HG02798 (cell line): ENCODE data around the gene CMTR2.

ENCODE experiments used
- ATAC-seq: cut with Tn5 transposase; IDR thresholded peaks from one replicate; pipeline ENCODE4 v1.9.1; 2021; ENCODE audit warnings: mild to moderate bottlenecking; ENCODE audit not compliant: unreplicated experiment, poor library complexity

Gene CMTR2

DNA sequence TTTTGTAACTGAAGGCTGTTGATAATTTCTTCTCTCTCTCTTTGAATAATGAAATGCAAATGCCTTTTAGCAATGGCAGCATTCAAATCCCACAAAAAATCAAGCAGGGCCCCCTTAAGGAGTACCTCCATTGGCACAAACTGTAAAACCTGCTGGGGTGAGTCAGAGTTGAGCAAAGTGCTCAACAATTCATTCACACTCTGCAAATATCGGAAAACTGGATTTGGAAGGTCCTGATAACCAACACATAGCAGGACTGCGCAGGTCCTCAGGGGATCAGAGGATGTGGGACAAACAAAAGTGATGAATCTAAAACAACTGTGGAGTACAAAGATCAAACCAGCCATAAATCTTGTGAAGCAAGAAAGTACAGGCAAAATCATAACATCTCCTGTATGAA is 5.6 kb downstream of the CMTR2 start:
- no peak for ATAC-seq

DNA sequence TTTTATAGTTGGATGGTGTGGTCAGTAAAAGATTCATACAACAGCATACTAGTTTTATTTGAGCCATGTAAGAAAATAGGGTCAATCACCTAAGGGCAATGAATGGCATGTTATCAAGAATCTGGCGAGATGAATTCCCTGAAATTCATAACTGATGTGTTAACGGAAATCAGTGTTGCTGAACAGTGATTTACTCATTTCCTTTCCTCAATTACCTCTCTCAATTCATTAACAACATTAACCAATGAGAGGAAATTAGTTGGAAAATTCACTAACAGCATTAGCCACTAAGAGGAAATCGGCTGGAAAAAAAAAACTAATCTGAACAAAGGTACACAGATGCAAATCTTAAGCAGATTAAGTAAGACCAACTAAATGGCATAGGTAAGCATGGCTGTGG is 6.3 kb downstream of the CMTR2 start:
- no peak for ATAC-seq

DNA sequence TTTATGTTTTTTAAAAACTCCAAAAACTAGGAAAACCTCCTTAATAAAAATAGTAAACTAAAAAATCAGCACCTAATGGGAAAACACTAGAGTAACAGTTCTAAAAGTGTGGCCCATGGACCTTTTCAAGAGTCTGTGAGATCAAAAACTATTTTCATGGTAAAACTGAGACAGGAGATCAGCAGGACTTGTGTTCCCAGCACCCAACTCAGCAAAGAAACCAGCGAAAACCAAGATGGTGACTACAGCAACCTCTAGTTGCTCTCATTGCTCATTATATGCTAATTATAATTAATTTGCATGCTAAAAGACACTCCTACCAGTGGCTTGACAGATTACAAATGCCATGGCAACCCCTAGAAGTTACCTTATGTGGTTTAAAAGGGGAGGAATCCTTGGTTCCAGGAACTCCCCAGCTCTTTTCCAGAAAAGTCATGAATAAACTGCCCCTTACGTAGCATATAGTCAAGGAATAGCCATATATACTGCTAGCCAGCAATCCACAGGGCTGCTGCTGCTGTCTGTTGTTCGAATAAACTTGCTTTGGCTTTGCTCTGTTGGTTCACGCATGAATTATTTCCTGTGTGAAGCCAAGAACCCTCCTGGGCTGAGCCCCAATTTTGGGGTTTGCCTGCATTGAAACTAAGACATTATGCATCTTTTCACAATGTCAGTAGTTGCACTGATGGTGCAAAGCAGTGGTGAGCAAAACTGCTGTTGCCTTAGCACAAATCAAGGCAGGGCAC is 12.4 kb downstream of the CMTR2 start:
- ATAC-seq, result no peak

DNA sequence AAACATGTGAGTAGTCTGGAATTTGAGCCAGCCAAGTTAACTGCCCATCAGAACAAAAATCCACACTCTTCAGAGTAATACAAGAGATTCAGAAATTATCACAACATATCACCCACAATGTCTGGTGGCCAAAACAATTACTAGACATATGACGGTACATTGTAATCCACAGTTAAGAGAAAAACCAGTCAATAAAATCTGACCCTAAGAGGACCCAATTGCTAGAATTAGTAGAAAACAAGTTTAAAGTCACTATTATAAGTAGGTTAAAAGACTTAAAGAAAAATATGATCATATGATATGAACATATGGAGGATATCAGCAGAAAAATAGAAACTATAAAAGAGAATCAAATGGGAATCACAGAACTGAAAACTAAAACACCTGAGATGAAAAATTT is 15.8 kb downstream of the CMTR2 start:
- ATAC-seq, result no peak

DNA sequence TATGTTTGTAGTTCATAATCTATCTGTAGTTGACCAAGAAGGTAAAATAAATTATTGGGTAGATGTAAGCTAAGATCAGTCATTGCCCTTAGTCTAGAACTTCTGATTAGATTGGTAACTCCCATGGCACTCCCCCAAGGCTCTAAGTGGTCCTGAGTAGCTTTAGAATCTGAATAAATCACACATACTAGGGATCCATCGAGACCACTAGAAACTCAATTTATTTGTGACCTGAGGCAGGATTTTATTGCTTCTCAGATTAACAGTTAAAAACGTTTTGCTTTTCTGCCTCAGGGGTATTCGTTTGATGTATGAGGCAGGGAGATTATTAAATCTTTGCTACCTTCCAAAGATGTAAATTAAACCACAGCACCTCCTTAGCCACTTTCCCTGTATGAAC is 24.9 kb downstream of the CMTR2 start:
- no peak for ATAC-seq

DNA sequence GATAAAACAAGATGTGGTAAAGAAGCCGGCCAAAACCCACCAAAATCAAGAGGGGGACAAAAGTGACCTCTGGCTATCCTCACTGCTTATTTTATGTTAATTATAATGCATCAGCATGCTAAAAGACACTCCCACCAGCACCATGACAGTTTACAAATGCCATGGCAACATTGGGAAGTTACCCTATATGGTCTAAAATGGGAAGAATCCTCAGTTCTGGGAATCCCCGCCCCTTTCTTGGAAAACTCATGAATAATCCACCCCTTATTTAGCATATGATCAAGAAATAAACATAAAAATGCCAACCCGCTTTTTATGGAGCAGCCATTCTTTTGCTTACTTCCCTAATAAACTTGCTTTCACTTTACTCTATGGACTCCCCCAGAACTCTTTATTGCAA is 25.6 kb downstream of the CMTR2 start:
- no peak for ATAC-seq

DNA sequence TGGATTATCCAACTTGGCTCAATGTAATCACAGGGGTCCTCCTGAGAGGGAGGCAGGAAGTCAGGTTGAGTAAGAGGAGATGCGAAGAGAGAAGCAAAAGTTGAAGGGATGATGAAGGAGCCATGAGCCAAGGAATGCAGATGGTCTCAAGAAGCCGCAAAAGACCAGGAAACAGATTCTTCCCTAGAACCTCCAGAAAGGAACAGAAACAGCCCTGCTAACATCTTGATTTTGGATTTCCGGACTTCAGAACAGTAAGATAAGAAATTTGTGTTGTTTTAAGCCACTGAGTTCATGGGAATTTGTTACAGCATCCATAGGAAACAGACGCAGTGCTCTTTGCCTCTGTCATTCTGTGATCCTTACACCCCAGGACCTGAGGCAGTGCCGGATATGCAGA is 26.8 kb downstream of the CMTR2 start:
- no peak for ATAC-seq

DNA sequence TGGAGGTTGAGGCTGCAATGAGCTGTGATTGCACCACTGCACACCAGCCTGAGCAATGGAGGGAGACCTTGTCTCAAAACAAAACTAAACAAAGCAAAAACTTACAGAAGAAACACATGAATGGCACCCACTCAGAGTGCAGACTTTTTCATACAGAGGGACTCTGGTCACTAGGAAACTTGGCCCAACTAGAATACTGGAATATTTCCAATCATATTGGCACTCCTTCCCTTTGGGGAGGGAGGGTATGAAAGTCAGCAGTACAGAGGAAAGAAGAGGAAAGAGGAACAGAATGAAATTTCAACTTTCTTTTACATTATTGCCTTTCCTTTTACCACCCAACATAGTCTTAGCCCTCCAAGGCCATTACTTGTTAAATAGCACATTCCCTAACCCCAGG is 28.2 kb downstream of the CMTR2 start:
- no peak for ATAC-seq

DNA sequence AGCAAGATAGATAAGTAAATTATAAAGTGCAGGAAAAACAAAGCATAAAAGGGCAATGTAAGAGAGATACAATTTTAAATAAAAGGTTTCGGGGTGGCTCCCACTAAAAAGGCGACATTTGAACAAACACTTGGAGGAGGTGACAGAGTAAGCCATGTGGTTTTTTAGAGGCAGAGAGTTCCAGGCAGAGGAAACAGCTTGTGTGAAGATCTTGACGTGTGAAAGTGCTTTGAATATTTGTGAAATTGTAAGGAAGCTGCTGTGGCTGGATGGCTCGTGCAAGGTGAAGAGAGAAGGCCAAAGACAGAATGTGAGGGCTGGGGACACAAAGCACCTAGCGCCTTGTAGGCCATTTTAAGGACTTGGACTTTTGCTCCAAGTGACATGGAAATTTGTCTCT is 30.1 kb downstream of the CMTR2 start:
- no peak for ATAC-seq

DNA sequence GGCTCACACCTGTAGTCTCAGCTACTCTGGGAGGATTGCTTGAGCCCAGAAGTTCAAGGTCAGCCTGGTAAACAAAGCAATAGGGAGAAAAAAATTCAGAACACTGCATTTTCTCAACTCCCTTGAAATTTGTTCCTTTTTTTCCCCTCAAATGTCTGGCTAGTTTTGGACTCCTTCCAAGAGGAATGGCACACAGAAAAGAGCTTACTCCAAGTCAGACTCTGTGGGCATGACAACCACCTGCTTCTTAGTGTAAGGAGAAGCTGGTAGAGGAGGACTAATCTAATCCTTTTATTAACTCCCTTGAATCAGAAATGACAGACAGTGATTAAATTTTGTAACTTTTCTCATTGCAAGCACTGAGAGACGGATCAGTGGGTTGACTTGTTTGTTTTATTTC is 30.8 kb downstream of the CMTR2 start:
- ATAC-seq, result no peak

DNA sequence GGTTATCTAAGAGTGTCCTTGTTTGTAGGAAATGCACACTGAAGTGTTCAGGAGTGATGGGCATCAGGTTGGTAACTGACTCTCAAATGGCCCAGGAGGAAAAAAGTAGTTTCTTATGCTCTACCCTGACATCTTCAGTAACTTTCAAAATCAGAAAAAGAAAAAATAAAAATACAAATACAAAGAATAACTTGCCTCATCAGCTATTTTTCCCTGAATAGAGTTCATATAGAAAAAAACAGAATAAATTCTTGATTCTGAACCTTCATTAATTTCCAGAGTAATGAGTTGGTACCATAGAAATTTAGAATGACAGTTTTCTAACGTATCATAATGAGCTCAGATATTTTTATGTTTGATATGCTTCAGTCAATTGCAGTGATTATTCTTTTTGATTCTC is 31.4 kb downstream of the CMTR2 start:
- no peak for ATAC-seq

DNA sequence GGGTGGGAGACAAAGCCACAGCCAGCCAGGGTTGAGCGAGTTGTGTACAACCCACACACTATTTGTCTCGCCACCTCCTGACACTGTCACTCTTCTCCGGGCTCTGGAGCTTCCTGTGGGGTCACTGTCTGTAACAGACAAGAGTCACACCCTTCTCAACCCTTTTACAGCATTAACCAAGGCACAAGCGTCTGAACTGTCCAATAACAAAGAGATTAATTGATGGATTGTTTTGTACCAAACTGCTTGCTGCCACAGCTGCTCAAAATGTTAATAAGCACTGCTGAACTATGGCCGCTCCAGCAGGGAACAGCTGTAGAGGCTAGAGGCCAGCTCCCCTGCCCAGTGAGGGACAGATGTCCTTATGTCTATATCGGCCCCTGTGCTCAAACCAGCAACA is 33.5 kb downstream of the CMTR2 start:
- no peak for ATAC-seq

DNA sequence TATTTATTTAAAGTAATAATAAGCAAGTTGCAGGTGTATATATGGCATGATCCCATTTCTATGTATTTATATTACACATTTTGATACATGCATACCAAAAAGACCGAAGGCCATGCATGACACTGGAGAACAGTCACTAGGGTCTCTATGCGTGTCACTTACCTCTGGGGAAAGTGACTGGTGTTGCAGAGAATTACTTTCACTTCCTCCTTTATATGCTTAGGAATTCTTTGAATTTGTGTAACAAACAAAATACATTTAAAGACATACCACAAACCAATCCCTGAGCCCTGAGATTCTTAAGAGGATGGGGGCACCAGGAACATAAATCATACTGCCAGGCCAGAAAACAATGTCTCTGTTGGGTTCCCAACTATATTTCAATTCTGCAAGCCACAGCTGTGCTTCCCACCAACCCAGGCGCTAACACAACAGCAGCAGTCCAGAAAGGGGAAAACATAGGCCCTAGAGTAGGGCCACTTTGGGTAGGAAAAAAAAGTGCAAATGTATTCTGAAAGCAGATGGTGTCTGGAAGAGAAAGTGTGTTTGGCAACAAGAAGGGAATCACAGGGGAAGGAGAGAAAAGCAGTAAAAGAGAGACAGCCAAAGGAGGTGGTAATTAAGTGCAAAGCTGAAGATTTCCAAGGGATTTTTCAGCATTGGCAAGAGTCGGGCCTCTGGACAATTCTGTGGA is 34.2 kb downstream of the CMTR2 start:
- no peak for ATAC-seq

DNA sequence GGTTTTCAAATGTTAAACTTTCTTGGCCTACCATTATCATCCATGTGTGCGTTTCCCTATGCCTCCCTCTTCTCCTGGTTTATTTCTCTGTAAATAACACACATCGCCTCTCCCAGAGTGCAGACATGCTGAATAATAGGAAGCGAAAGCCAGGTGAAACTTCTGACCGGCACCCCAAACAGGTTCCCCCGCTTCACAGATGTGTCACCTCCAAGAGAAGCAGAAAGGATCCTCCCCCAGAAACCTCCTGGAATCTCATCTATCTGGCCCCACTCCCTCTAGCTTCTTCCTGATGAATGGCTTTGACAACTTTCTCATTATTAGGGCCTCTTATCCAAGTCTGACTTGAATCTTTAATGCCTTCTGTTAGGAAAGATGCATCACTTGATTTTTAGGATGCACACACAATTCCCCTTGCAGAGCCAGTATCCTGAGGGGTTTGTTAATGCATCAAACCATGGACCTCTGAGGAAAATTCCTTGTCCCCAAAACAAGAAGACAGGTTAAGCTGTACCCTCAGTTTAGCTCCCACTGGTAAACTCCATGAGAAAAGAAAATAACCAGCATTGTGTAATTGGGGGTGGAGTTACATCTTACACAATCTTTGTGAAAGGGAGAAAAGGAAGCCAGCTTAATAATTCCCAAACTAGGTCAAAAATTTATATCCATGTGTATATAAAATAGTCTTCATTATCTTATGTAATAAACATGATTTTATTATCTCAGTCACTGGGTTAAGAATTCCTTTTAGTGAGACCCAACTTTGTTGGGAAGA is 38.6 kb downstream of the CMTR2 start:
- no peak for ATAC-seq

DNA sequence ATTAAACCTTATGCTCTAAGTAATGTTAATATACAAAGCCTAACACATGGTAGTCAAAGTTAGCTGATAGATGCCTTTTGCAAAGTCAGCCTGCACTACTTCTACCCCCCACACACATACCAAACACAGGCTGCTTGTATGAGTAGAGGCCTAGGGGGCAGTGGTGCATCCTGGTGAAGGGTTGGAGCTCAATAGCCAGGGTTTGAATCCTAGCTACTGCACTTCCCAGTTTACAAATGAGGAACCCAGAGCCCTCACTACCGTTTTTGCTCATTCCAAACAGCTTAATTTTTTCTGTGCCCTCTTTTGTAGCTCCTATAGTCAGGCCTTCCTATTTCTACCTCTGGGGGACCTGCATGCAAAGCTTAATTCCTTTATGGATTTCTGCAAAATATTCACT is 39.8 kb downstream of the CMTR2 start:
- no peak for ATAC-seq

DNA sequence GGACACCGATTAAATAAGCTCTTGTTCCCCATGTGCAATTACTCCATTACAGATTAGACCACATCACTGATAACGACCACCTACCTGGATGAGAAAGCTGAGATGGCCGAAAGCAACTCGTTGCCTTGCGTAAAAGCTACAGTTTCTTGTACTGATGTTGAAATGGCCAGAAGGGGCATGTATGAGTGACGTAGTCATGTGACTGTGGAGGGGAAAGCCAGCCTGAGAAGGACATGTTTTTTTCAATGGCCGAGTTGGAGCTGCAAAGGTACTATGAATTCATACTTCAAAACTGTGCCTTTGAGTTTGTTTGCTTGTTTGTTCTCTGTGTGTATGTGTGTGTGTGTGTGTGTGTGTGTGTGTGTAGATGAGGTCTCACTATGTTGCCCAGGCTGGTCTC is 41.7 kb downstream of the CMTR2 start:
- no peak for ATAC-seq

DNA sequence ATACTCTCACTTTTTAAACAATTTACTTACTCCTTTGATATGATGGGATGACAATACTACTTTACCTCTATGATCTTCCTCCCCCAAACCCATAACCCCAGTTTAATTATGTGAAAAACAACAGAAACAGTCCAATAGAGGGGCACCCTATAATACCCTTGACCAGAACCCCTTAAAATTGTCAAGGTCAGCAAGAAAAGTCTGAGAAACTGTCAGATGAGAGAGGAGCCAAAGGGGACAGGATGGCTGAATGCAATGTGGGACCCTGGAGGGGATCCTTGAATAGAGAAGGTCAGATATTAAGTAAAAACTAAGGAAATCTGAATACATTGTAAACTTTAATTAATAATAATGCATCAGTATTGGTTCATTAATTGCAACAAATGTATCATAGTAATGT is 42.9 kb downstream of the CMTR2 start:
- ATAC-seq, result no peak

DNA sequence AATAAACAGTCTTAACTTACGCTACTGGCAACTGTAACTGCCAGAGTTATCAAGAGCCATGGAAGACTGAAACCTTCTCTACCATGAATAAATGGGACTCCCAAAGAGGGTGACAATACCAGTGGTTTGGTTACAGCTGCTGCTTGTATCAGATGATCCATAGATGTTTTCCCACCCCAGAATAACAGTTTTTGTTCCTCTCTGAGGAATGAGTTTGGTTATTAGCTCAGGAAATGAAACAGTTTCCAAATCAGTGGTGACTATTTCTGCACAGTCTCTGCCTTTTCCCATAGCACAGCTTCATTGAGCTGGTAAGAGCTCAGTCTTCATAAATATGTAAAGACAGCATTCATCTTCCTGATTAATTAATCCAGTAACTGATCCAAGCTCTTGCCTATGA is 44.7 kb downstream of the CMTR2 start:
- no peak for ATAC-seq

DNA sequence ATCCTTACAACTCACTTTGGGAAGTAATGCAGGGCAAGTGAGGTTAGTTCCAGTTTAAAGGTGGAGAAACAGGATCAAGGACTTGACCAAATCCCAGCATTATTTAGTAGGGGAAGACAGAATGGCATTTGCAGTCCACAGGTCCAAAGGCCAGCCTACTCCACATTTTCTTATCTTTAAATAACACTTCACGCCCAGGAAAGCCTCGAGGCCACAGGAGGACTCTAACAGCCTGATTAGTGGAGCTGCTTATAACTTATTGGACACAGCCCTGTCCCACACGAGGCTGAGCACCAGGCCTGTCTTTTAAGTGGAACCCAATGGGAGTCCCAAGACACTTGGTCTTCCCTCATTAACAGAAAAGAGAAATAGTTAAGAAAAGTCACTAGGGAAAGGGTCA is 46.6 kb downstream of the CMTR2 start:
- no peak for ATAC-seq

DNA sequence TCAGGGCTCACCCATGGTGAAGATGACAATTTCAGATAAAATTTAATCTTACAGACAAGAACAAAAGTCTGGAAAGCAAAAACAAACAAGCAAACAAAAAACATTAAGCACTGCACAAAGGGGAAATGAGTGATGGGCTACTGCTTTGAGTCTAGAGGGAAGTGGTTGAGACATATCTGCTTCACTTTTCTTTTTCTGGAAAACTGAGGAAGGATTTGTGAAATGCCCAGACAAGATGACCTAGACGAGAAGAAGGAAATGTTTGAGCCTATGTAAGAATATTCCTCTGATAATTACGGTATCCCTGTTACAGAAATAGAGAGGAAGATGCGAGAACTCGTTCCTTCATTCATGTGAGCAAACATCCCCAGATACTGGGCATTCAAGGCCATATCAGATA is 47.2 kb downstream of the CMTR2 start:
- ATAC-seq, result no peak
